NCI-H2107 treated with DMSO at 0.1 percent for 48 hours (cell line): ENCODE measurements around the gene MX1.

Source experiments
- DNase-seq: peaks from one replicate; lab custom pipeline; 2025; ENCODE audit not compliant: unreplicated experiment; lab: John Stamatoyannopoulos, UW

The MX1 gene

GRCh38 chr21:41489329-41489728 lies 63.3 kb downstream of the MX1 start:
- DNase-seq = no peak

GRCh38 chr21:41490330-41490729 lies 64.3 kb downstream of the MX1 start:
- no peak for DNase-seq

GRCh38 chr21:41491412-41491811 lies 65.4 kb downstream of the MX1 start:
- DNase-seq = no peak

GRCh38 chr21:41494242-41494641 lies 68.2 kb downstream of the MX1 start:
- no peak for DNase-seq

GRCh38 chr21:41497008-41497407 lies 71.0 kb downstream of the MX1 start:
- DNase-seq = no peak

GRCh38 chr21:41497788-41498187 lies 71.7 kb downstream of the MX1 start:
- no peak for DNase-seq

- DNase-seq = no peak
These were observed 73.9 kb downstream of the MX1 start for GRCh38 chr21:41499920-41500319.

GRCh38 chr21:41500363-41500762 lies 74.3 kb downstream of the MX1 start:
- DNase-seq = no peak

GRCh38 chr21:41500931-41501381 lies 74.9 kb downstream of the MX1 start:
- peak; percentile 86 for DNase-seq

- DNase-seq = no peak
These were observed 75.9 kb downstream of the MX1 start for GRCh38 chr21:41501919-41502318.

- no peak for DNase-seq
These were observed 77.3 kb downstream of the MX1 start for GRCh38 chr21:41503331-41503730.

- DNase-seq = no peak
These were observed 78.0 kb downstream of the MX1 start for GRCh38 chr21:41504030-41504429.

- DNase-seq = no peak
These were observed 80.1 kb downstream of the MX1 start for GRCh38 chr21:41506005-41506594.

- DNase-seq = no peak
These were observed 80.8 kb downstream of the MX1 start for GRCh38 chr21:41506611-41507520.

- DNase-seq = no peak
These were observed 81.7 kb downstream of the MX1 start, which contains the start of gene TMPRSS2 for GRCh38 chr21:41507521-41508414. Gene TMPRSS2, minus strand, starts transcription at chr21:41508158. Its CDS starts 10,025 bp downstream, at chr21:41498133.

- no peak for DNase-seq
These were observed 82.5 kb downstream of the MX1 start for GRCh38 chr21:41508415-41509144.
